IMR-90 (cell line): Measurements from ENCODE around the gene MYCBPAP.

Experiments
- CTCF ChIP-seq: conservative IDR thresholded peaks from 2 replicates; pipeline ENCODE4 v1.5.1; 2012; ENCODE audit warnings: mild to moderate bottlenecking, low read depth, low read length, improper control_type of control experiment
- ELK1 ChIP-seq: fragments of 150-350 bp; IDR thresholded peaks from 2 replicates; pipeline ENCODE4 v1.6.1; 2016; ENCODE audit warnings: low read depth, mild to moderate bottlenecking, low read length, moderate library complexity, borderline replicate concordance
- MAZ ChIP-seq: IDR thresholded peaks from 2 replicates; pipeline ENCODE4 v1.6.1; 2012; ENCODE audit warnings: low read depth, mild to moderate bottlenecking, low read length, improper control_type of control experiment, moderate library complexity, borderline replicate concordance
- RAD21 ChIP-seq: IDR thresholded peaks from 2 replicates; pipeline ENCODE4 v1.6.1; 2012; ENCODE audit warnings: low read length, improper control_type of control experiment
- RCOR1 ChIP-seq: IDR thresholded peaks from 2 replicates; pipeline ENCODE4 v1.6.1; 2012; ENCODE audit warnings: mild to moderate bottlenecking, low read length, improper control_type of control experiment; ENCODE audit not compliant: insufficient replicate concordance

GRCh38 chr17:50519141-50519834, 11.0 kb downstream of the MYCBPAP start:
- TF ChIP-seq MAZ (no peak), CTCF (no peak), RCOR1 (no peak), RAD21 (no peak), ELK1 (no peak)
